ENCODE measurements around the gene HBEGF.

HBEGF gene

DNA sequence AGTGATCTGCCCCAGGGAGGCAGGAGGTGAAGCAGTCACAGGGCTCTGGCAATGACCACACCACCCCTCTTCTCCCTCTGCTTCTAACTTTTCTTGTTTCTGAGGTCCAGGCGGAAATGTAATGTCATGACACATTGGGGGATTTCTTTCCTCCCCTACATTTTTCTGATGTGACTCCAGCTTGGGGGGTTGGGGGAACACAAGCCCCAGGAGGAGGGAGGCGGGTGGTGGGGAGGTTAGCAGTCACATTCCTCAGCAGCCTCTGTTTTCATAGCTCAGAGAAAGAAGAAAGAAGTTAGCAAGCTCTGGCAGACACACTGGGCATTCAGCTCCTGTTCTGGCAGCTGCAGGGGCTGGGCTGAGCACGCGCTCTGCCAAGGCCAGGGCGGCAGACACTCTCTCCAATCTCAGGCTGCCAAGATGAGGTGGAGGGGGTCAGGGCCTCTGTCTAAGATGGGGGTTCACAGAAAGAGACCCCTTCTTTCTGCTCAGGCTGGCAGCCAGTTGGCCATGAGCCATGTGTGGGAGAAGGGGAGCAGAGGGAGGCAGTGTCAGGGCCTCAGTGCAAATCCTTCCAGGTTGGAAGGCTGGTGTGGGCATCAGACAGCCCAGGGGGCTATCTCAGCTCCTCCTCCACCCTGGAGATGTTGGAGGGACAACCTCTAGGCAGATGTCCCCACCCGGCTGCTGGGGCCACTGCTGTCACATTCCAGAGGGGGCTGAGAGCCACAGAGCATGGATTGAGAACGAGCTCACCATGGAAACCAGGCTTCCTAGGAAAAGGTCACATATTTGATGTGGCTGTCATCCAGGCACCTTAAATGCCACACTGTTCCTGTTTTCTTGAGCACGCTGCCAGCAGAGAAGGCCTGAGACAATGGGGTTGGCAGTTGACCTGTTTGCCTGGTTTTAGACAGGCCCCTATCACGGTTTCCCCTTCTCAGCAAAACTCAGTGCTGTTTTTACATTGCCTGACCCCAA, 23.4 kb downstream of the HBEGF start:
- TF ChIP-seq CTCF (IDR thresholded peaks at IDR 0.05): no peak

- no peak for TF ChIP-seq CTCF (IDR thresholded peaks at IDR 0.05)
These were observed 24.6 kb downstream of the HBEGF start for GRCh38 chr5:140321796-140322195.

GRCh38 chr5:140319833-140320232, 26.6 kb downstream of the HBEGF start:
- no peak for TF ChIP-seq CTCF (IDR thresholded peaks at IDR 0.05)

DNA sequence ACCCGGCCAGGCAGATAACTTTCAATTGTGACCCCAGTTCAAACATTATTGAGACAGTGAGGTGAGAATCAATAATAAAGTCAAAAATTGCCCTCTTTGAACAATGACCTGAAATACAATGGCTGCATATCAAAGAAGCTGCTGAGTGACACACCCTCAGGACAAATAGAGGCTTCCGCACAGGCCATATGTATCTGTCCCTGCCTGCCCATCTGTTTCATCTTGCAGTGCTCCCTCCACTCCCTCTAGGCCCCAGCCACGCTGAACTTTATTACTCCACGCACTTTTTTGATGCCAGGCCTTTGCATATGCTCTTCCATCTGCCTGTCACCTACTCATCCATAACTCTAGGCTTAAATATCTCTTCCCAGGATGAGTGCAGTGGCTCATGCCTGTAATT, 27.6 kb downstream of the HBEGF start:
- no peak for TF ChIP-seq CTCF (IDR thresholded peaks at IDR 0.05)

GRCh38 chr5:140317859-140318258, 28.5 kb downstream of the HBEGF start:
- TF ChIP-seq CTCF (IDR thresholded peaks at IDR 0.05): no peak

DNA sequence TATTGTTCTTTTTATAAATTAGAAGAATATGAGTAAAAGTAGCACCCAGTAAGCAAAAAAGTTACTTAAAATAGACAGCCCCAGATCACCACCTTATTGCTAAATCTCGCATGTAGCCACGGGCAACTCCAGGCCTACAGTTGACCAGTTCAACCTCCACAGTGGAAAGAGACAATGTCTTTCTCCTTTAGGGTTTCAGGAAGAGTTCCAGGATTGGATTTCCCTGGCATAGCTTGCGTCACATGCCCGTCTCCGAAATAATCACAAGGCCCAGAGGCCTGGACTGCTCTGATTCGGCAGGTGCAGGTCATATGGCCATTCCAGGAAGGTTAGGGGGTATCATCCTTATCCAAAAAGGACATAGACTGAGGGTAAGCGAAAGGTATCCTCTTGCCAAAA, 33.6 kb downstream of the HBEGF start:
- no peak for TF ChIP-seq CTCF (IDR thresholded peaks at IDR 0.05)

DNA sequence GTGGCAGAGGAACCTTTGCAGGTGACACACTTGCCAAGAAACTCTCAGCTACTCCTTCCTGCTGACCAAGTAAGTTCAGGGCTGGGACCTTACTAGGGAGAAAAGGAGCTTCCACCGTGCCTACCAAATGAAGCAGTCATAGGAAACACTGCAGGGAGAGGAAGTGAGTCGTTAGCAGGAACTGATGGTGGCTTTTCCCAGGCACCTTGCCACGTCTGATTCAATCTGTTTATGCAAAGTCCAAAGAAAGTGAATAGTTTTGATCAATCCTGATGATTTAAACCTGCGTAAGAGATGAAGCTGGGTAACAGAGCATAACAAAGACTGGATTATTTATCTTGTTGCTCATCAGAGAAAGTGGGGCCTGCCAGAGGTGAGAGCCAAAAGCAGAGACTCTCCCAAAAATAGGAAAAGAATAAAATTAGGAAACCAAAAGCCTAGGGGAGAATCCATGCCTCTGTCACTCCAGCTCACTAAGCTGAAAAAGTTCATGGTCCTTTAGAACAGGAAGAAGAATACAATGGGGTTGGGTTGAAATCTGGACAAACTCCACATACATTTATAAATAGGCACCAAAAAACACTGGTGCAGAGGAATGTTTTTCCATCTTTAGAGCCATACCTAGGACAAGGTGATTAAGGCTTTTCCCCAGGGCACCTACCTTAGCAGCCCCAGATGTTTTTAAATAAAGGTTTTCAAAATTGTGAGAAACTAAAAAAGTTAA, 34.2 kb downstream of the HBEGF start:
- no peak for TF ChIP-seq CTCF (IDR thresholded peaks at IDR 0.05)

Measured in LNCAP (cell line).